T-helper 1 cell (primary cell): ENCODE measurements around the gene GKN1.
"Not testable (repeated sequence)": the region's sequence is repeated elsewhere in the genome, so short reads cannot be mapped to it uniquely, and the experiment has no call there.

Experiments
- DNase-seq, 5 donors: peaks; one replicate each; pipeline ENCODE4 v3.0.0-alpha.2; 2012 to 2020
- total RNA-seq, 4 donors: gene quantifications; one replicate each; lab custom pipeline; 2026; lab: John Stamatoyannopoulos, UW

Gene GKN1
- 0 reads per million in 4 donors for total RNA-seq

DNA sequence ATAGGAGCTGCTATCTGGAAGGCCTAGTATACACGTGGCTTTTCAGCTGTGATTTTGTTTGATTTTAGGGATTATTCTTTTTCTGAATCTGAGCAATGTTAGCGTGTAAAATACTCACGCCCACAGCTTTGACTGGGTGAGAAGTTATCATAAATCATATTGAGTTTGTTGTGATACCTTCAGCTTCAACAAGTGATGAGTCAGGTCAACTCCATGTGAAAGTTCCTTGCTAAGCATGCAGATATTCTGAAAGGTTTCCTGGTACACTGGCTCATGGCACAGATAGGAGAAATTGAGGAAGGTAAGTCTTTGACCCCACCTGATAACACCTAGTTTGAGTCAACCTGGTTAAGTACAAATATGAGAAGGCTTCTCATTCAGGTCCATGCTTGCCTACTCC lies at the start of gene GKN1:
GKN1 (plus strand) TSS at position 386 of the 400 bp plus-strand sequence. CDS start 42 bp downstream, outside the sequence.
- no peak for DNase-seq

DNA sequence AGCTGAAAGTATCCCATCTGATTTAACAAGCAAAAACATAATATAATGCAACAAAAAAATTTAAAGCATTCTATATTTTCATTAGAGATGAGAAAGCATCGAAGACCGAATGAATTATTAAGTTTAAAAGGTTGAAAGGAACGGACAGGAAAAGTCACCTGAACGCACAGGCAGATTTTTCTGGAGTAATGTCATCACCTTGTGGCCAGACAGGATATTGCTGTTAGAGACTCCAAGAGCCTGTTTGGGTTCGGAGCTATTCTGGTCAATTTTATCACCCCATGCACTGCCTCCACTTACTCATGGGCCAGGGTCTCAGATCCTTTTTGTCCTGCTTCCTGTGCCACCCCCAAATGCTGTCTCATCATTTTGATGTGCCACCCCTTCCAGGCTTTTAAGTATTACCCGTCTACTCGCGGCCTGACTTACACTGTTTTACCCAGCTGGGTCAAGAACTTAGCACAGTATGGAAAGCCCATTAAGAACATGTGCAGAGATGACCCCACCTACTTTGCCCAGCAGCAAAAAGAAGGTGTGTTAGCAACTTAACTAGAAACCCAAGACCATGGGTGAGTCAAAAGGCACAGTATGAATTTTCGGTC lies 49.0 kb upstream of the GKN1 start:
- DNase-seq, result peak; percentile 22 to 65 (median 44)

DNA sequence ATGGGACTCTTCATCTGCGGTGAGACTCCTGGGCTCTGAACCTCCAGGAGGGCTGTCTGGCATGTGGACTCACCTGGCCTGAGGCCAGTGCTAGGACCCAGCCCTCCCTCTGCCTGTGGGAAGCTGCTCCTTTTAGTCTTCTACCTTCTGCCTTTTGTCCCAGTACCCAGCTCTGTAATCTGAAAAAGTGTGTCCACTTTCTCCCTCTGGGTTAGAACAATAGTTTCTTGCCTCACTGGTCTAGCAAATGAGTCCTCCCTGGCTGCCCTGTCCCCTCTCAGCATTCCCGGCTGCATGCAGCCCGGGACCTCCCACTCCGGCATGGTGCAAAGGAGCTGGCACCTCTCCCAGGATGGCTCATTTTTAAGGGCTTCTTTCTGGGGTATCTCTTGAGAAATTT lies 47.6 kb upstream of the GKN1 start:
- no peak for DNase-seq

DNA sequence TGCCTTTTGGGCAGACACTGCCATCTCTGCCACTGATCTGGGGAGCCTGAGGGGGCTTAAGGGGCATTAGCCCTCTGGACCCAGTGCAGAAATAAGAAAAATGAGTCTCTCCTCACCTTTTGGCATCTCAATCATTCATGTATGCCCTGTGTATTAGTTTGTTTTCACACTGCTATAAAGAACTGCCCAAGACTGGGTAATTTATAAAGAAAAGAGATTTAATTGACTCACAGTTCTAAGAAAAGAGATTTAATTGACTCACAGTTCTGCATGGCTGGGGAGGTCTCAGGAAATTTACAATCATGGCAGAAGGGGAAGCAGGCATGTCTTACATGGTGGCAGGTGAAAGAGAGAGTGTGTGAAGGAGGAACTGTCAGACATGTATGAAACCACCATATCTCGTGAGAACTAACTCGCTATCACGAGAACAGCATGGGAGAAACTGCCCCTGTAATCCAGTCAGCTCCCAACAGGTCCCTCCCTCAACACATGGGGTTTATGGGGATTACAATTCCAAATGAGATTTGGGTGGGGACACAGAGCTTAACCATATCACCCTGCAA lies 43.2 kb upstream of the GKN1 start:
- DNase-seq, result no peak

DNA sequence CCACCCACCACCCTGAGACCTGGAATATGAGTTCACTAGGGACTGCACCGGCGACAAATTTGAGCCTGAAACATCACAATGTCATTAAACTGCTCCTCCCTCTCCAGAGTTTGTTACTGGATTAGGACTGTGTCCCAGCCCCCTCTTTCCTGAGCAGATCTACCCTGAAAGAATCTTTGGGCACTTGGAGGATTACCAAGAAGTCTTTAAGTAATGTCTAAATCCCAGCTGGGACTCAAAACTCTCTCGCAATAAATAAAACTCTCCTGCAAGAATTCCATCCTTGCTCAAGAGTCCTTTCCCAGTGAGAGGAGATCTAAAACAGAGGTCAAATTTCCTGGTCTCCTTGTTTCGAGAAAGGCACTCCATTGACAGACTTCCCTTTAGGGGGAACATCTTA lies 42.6 kb upstream of the GKN1 start:
- DNase-seq, result no peak

DNA sequence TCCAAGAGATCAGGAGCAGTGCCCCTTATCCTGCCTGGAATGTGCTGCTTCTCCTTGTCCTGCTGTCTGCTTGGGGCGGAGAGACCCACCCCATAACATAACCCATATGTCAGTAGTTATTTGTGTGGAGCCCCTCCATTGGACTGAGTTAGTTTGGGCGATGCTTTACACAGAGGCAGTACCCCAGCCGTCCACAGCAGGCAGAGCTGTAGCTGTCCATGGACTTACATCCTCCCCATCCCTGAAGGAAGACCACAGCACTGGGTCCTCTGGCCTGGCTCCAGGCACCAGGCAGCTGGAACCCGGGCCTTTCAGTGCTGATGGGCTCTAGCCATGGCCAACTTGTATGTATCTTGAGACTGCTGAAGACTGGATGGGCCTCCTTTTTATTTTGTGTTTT lies 42.0 kb upstream of the GKN1 start:
- DNase-seq, result no peak

DNA sequence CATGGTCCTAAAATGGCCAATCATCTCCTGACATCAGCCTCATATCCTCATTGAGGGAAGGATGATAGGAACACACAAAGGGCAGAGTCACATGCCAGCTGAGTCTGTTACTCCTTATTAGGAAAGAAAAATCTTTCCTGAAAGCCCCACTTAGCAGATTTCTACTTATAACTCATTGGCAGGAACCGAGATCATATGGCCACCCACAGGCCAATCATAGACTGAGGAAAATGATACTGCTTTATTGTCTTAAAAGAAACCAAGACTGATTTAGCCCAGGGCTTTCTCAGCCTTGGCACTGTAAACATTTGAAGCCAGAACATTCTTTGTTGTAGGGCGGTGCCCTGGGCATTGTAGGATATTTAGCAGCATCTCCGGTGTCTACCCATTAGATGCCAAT lies 40.4 kb upstream of the GKN1 start:
- DNase-seq, result no peak

DNA sequence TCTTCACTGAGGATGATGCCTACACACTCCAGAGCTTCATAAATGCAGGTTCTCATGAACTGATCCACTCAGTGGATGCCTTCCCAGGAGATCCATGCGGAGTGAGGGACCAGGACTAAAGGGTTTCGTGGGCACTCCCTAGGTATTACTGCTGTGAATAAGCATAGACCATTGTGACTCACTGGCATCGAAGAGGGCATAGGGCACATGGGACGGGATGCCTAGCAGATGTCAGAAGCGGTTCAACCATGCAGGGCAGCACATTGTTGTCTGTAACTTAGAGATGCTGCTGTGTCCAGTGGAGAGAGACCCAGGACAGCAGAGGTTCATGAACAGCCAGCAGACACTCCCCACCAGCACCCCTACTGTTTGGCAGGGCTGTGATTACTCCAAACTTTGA lies 39.0 kb upstream of the GKN1 start:
- no peak for DNase-seq

DNA sequence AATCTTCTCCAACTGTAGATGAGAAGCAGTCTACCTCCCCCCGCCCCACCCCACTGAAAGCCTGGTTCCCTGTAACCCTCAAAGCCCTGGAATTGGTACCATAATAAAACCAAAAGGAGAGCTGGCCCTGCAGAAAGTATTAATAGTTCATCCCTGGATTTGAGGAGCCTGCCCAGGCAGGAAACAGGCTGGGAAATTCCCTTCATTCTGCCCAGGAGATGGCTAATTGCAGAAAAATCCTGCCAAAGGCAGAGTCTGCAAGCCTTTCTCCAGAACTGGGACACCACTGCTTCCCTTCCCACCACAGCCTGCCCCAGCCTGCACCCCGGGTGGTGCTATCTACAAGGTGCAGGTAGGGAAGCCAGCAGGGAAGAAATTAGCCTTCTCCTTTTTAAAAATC lies 38.0 kb upstream of the GKN1 start:
- no peak for DNase-seq

DNA sequence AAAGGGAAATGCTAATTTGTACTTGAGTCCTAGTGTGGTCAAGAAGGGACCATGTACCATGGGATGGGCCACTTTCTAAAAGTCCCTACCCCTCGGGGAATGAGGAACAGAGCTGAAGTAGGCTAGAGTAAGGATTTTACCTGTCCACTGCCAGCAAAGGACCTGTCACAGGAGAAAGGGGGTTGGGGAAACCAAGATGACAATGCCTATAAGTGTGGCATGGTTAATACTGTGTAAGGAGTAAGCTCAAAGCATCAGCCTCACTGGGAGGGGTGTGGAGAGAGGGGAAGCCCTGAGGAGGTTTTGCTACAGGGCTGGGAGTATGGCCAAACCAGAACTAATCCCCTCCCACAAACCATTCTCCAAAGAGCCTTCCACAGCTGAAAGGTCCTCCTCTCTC lies 37.5 kb upstream of the GKN1 start:
- no peak for DNase-seq

GRCh38 chr2:68937346-68938055 lies 36.9 kb upstream of the GKN1 start:
- DNase-seq, result no peak

DNA sequence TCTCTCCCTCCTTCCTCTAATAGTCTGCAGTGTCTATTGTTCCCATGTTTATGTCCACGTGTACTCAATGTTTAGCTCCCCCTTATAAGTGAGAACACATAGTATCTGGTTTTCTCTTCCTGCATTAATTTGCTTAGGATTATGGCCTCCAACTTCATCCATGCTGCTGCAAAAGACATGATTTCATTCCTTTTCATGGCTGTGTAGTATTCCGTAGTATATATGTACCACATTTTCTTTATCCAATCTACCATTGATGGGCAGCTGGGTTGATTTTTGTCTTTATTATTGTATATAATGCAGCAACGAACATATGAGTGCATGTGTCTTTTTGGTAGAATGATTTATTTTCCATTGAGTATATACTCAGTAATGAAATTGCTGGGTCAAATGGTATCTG lies 35.5 kb upstream of the GKN1 start:
- no peak for DNase-seq

GRCh38 chr2:68939962-68940361 lies 34.5 kb upstream of the GKN1 start:
- no peak for DNase-seq

DNA sequence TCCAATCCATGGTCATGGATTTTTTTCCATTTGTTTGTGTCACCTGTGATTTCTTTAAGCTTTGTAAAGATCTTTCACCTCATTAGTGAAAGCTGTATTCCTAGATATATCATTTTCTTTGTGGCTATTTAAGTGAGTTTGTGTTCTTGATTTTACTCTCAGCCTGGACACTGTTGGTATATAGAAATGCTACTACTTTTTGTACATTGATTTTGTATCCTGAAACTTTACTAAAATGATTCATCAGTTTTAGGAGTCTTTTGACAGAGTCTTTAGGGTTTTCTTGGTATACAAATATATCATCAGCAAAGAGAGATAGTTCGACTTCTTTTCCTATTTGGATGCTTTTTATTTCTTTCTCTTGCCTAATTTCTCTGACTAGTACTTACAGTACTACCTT lies 34.1 kb upstream of the GKN1 start:
- no peak for DNase-seq

GRCh38 chr2:68942827-68943226 lies 31.6 kb upstream of the GKN1 start:
- DNase-seq, result no peak

GRCh38 chr2:68943581-68944568 lies 30.6 kb upstream of the GKN1 start:
- DNase-seq, result peak; percentile 9 to 46 (median 29)

GRCh38 chr2:68946117-68946516 lies 28.3 kb upstream of the GKN1 start:
- no peak for DNase-seq

- DNase-seq, result no peak
Observed at GRCh38 chr2:68948710-68949109, 25.7 kb upstream of the GKN1 start.

DNA sequence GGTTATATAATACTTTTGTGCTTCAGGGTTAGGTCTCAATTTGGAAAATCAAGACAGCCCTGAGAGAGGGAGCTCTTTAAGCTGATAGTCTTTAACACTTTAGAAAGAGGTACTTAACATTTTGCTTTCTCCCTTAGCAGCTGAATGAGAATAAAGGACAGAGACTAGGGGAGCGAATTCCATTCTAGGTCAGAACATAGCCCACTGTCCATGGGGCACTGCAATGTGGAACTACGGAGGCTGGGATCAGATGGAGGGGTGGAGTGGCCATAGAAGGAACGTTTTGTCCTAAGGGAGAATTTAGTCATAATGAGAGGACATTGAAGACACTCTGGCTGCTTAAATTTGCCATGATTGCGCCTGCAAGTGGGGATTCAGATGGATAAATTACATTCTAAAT lies 22.5 kb upstream of the GKN1 start:
- DNase-seq, result no peak

GRCh38 chr2:68952887-68953521 lies 21.4 kb upstream of the GKN1 start, which contains the start of gene GKN2:
TSS of gene GKN2 (minus strand) at chr2:68952893. CDS start at chr2:68952861, 32 bp downstream.
- no peak for DNase-seq

DNA sequence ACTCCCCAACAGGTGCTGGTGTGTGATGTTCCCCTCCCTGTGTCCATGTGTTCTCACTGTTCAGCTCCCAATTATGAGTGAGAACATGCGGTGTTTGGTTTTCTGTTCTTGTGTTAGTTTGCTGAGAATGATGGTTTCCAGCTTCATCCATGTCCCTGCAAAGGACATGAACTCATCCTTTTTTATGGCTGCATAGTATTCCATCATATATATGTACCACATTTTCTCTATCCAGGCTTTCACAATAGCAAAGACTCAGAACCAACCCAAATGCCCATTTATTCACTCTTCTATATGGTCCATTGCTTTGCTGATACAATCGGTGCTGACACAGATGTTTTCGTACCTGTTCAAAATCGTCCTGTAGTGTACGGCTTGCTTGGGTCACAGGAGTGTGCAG lies 19.0 kb upstream of the GKN1 start:
- not testable (repeated sequence) for DNase-seq

DNA sequence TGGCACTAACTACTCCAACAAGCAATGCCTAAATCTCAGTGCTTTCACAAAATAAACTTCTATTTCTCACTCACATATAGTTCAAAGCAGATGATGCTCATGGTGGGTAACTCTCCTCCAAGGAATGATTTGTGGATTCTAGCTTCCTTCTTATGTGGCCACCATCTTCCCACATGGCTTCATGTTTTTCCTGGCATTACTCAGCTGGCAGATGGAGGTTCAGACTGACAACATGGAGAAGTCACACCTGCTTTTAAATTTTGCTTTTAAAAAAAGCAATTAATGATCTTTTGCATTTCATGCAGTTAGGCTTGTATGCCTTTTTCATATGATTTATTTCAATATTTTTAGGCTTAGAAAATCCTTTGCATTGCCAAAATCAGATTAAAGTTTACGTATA lies 15.4 kb upstream of the GKN1 start:
- DNase-seq, result no peak

GRCh38 chr2:68961380-68961779 lies 13.1 kb upstream of the GKN1 start:
- DNase-seq, result no peak
